GM19025 (cell line): ENCODE results near the gene ZNF486.
A peak's percentile ranks its signal among the peaks of the same experiment; 100 is the strongest.
"Not testable (repeated sequence)": the region's sequence is repeated elsewhere in the genome, so short reads cannot be mapped to it uniquely, and the experiment has no call there.

Source experiments
- ATAC-seq: cut with Tn5 transposase; IDR thresholded peaks from one replicate; pipeline ENCODE4 v1.9.1; 2021; ENCODE audit warnings: mild to moderate bottlenecking, low read depth, moderate library complexity; ENCODE audit not compliant: unreplicated experiment

The ZNF486 gene

DNA sequence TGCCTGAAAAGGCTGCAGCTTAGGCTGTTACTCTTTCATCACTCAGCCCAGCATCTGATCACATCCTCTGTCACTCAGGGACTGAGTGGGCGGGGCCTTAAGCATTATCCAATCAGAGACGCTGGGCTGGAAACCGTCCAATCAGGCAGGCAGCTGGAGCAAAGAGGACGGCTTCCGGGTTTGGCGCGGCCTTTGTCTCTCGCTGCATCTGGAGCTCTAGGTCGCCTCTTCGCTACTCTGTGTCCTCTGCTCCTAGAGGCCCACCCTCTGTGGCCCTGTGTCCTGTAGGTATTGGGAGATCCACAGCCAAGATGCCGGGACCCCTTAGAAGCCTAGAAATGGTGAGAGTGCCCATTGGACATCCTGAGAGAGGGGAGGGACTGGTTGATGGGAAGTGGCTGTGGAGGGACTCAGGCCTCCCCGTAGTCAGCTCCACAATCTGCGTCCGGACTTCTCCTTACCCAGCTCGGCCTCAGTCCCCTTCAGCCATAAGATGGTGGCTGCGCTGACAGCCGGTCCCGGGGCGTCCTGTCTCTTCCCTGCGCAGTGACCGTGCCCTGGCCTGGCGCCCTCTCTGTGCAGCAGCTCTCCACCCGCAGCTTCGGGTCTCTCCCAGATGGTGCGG lies at the start of gene ZNF486:
Gene ZNF486, plus strand, starts transcription at position 195 of the 625 bp plus-strand sequence. Its CDS starts 117 bp downstream, at position 312.
- peak; percentile 87 for ATAC-seq

DNA sequence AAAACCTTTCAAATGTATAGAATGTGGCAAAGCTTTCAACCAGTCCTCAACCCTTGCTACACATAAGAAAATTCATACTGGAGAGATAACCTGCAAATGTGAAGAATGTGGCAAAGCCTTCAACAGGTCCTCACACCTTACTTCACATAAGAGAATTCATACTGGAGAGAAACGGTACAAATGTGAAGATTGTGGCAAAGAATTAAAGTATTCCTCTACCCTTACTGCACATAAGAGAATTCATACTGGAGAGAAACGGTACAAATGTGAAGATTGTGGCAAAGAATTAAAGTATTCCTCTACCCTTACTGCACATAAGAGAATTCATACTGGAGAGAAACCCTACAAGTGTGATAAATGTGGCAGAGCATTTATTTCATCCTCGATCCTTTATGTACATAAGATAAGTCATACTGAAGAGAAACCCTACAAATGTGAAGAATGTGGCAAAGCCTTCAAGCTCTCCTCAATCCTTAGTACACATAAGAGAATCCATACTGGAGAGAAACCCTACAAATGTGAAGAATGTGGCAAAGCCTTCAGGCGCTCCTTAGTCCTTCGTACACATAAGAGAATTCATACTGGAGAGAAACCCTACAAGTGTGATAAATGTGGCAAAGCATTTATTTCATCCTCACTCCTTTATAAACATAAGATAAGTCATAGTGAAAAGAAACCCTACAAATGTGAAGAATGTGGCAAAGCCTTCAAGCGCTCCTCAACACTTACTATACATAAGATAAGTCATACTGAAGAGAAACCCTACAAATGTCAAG lies 48.8 kb upstream of the ZNF486 start:
- ATAC-seq, result not testable (repeated sequence)

- no peak for ATAC-seq
Observed at GRCh38 chr19:20124879-20125278, 42.1 kb upstream of the ZNF486 start.

DNA sequence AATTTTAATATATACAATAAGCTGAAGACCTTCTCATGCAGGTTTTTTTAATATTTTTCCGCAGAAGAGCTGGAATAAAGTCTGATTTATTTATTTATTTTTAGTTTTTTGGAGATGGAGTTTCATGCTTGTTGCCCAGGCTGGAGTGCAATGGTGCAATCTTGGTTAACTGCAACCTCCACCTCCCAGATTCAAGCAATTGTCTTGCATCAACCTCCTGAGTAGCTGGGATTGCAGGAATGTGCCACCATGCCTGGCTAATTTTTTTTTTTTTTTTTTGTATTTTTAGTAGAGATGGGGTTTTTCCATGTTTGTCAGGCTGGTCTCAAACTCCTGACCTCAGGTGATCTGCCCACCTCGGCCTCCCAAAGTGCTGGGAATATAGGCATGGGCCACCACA lies 34.1 kb upstream of the ZNF486 start:
- ATAC-seq, result not testable (repeated sequence)

DNA sequence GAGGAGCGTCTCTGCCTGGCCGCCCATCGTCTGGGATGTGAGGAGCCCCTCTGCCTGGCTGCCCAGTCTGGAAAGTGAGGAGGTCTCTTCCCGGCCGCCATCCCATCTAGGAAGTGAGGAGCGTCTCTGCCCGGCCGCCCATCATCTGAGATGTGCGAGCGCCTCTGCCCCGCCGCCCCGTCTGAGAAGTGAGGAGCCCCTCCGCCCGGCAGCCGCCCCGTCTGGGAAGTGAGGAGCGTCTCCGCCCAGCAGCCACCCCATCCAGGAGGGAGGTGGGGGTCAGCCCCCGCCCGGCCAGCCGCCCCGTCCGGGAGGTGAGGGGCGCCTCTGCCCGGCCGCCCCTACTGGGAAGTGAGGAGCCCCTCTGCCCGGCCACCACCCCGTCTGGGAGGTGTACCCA lies 29.3 kb upstream of the ZNF486 start:
- not testable (repeated sequence) for ATAC-seq

- ATAC-seq, result no peak
Observed at GRCh38 chr19:20151617-20152145, 15.3 kb upstream of the ZNF486 start.

DNA sequence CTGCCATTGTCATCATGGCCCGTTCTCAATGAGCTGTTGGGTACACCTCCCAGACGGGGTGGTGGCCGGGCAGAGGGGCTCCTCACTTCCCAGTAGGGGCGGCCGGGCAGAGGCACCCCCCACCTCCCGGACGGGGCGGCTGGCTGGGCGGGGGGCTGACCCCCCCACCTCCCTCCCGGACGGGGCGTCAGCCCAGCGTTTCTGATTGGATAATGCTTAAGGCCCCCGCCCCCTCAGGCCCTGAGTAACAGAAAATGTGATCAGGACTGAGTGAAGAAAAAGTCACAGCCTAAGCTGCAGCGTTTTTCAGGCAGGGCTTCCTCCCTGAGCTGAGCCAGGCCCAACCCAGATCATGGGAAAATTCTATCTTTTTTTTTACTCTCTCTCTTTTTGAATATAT lies 14.5 kb upstream of the ZNF486 start:
- not testable (repeated sequence) for ATAC-seq

- ATAC-seq, result no peak
Observed at GRCh38 chr19:20153281-20153680, 13.7 kb upstream of the ZNF486 start.

- ATAC-seq, result no peak
Observed at GRCh38 chr19:20154636-20155035, 12.4 kb upstream of the ZNF486 start.

DNA sequence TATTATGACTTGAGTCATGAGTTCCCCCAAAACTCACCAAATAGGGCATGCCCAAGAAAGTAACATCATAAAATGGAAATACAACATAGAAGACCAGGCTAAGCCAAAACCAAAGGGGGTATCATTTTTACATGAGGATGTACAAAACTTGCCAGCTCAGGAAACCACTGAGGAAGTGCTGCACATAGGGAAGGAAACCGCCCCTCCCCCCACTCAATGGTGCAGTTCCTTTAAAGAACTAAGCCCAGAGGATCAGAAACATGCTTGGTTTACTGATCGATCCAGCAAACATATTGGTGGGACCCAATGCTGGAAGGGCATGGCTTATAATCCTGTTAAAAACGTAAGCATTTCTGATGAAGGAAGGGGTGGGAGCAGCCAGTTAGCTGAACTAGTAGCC lies 4.2 kb upstream of the ZNF486 start:
- ATAC-seq, result no peak

GRCh38 chr19:20164456-20164855 lies 2.6 kb upstream of the ZNF486 start:
- ATAC-seq, result no peak

- no peak for ATAC-seq
Observed at GRCh38 chr19:20165971-20166592, 932 bp upstream of the ZNF486 start.

GRCh38 chr19:20167651-20168122 lies 673 bp downstream of the ZNF486 start:
- no peak for ATAC-seq

DNA sequence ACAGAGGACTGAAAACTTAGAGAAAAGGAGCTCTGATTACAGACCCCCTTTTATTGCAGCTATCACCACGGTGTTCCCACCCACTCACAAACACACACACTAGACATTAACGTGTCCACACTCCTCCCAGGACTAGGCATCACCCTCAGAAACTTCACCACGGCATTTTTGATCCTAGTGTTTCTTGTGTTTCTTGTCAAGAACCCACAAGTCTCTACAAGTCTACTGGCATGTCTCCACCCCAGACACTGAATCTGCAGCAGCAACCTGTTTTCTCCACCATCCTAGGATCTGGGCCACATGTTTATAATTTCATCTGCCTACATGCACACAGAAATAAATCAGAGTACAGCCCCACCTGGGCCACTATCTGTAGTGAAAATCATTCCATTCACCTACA lies 4.3 kb downstream of the ZNF486 start:
- no peak for ATAC-seq

DNA sequence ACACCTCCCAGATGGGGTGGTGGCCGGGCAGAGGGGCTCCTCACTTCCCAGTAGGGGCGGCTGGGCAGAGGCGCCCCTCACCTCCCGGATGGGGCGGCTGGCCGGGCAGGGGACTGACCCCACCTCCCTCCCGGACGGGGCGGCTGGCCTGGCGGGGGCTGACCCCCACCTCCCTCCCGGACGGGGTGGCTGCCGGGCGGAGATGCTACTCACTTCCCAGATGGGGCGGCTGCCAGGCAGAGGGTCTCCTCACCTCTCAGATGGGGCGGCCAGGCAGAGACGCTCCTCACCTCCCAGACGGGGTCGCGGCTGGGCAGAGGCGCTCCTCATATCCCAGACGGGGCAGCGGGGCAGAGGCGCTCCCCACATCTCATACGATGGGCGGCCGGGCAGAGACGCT lies 8.8 kb downstream of the ZNF486 start:
- not testable (repeated sequence) for ATAC-seq

GRCh38 chr19:20179956-20180355 lies 12.9 kb downstream of the ZNF486 start:
- not testable (repeated sequence) for ATAC-seq

GRCh38 chr19:20182222-20182785 lies 15.3 kb downstream of the ZNF486 start:
- no peak for ATAC-seq

DNA sequence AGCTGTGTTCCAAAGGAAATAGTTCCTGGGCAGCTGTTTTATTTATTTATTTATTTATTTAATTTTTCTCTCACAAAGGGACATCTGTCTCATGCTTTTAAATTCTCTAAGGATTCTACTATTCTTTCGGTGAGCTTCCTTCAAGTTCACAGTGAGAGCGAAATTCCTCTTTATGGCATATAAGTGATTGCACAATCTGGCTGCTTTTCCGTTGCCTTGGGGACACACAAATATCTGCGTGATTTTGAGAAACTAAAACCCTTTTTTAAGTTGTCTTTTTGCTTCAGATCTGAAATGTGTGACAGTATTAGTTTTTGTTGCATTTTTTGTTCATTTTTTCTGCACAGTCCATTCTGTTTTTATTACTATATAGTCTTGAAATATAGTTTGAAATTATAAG lies 19.2 kb downstream of the ZNF486 start:
- ATAC-seq, result no peak

GRCh38 chr19:20197747-20198146 lies 30.7 kb downstream of the ZNF486 start:
- ATAC-seq, result no peak

DNA sequence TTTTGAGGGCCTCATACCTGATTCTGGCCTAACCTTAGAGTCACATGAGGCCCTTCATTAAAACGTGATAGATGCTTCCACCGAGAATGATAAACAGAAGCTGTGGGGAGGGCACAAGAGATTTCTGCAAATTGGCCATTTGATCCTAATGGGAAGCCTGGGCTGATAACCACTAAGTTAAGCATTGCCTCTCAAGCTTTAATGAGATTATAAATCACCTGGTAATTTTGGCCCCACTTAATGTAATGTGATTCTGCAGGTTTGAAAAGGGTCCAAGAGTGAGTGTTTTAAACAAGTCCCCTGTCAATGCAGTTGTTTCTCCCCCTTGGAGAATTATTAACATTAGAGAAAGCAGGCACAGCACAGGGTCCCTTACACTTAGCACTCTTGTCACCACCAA lies 42.0 kb downstream of the ZNF486 start:
- no peak for ATAC-seq

GRCh38 chr19:20214366-20214765 lies 47.4 kb downstream of the ZNF486 start:
- ATAC-seq, result not testable (repeated sequence)
